Natural killer cell (primary cell): Measurements from ENCODE around the gene PAK2. TPM values are rescaled to one million over a fixed set of nuclear protein-coding genes. Genes with fewer than 3 reads are reported as not detected.

ENCODE experiments used
- ATAC-seq, 3 donors: fragments of 150-1000 bp in 2 of 3; fragments of 200-7000 bp in 1 of 3; cut with Tn5 transposase; 1 replicate in 1 of 3; 2 replicates in 2 of 3; pipeline ENCODE4 v1.10.0; 2021; ENCODE audit warnings: mild to moderate bottlenecking in 2 of 3, moderate library complexity in 2 of 3
- DNase-seq, 2 donors: peaks; one replicate each; pipeline versions ENCODE4 v3.0.0 to v3.0.0-alpha.2; 2013 to 2021; ENCODE audit warnings: mixed read lengths in 1 of 2
- H3K27ac ChIP-seq: one replicate; pipeline ENCODE4 v1.5.1; 2013; ENCODE audit warnings: mild to moderate bottlenecking, low read length
- H3K27me3 ChIP-seq: one replicate; pipeline ENCODE4 v1.6.1; 2013; ENCODE audit warnings: low read length; ENCODE audit not compliant: control insufficient read depth, insufficient read depth
- H3K36me3 ChIP-seq: one replicate; pipeline ENCODE4 v1.6.1; 2013; ENCODE audit warnings: low read length; ENCODE audit not compliant: control insufficient read depth, insufficient read depth
- H3K4me1 ChIP-seq: one replicate; pipeline ENCODE4 v1.6.1; 2013; ENCODE audit warnings: low read length; ENCODE audit not compliant: control insufficient read depth, insufficient read depth
- H3K4me3 ChIP-seq: one replicate; pipeline ENCODE4 v1.5.1; 2013; ENCODE audit warnings: low read length
- H3K9me3 ChIP-seq: one replicate; pipeline ENCODE4 v1.6.1; 2013; ENCODE audit warnings: low read length; ENCODE audit not compliant: control insufficient read depth, insufficient read depth
- H3K27ac Mint-ChIP-seq, 2 donors: one replicate each; pipeline ENCODE4 v1.8.0; 2022; ENCODE audit warnings: mild to moderate bottlenecking in 2 of 2, mixed read lengths in 2 of 2, moderate library complexity in 1 of 2
- H3K27me3 Mint-ChIP-seq, 2 donors: one replicate each; pipeline ENCODE4 v1.8.0; 2022; ENCODE audit warnings: low read depth in 2 of 2, mixed read lengths in 2 of 2
- H3K36me3 Mint-ChIP-seq: one replicate; pipeline ENCODE4 v1.8.0; 2022; ENCODE audit warnings: mixed read lengths
- H3K4me1 Mint-ChIP-seq, 2 donors: one replicate each; pipeline ENCODE4 v1.8.0; 2022; ENCODE audit warnings: mixed read lengths in 2 of 2
- H3K4me3 Mint-ChIP-seq: one replicate; pipeline ENCODE4 v1.8.0; 2022; ENCODE audit warnings: mild to moderate bottlenecking, moderate library complexity, mixed read lengths
- H3K9me3 Mint-ChIP-seq, 2 donors: one replicate each; pipeline ENCODE4 v1.8.0; 2022; ENCODE audit warnings: mixed read lengths in 2 of 2
- CTCF ChIP-seq: fragments of 200-600 bp; IDR thresholded peaks from one replicate; pipeline ENCODE4 v1.8.0; 2022; ENCODE audit warnings: antibody characterized with exemption
- WGBS: methylation state at CpG from one replicate; pipeline ENCODE4 v1.1.7; 2013; ENCODE audit warnings: missing lambda C conversion rate; ENCODE audit not compliant: insufficient coverage; 5-methylcytosine and 5-hydroxymethylcytosine counted together
- intact Hi-C: fragments of 100-400 bp; cut with micrococcal nuclease; formaldehyde crosslinking; loops from one replicate; pipeline ENCODE4 v1.14.2; 2022
- total RNA-seq, 4 donors: library from RNA; stranded (reverse); fragments of 120-200 nt in 1 of 4; gene quantifications; one replicate each; pipeline versions ENCODE4 v1.2.3 to v1.2.4, GENCODE V29; 2013 to 2022

PAK2 gene
- 10 to 100 TPM; 64.5 to 68.6 (median 66.4) TPM for total RNA-seq
- 52.5 TPM for total RNA-seq (2013)

GRCh38 chr3:196739671-196740480, at the start of gene PAK2:
Gene PAK2 (plus strand): TSS chr3:196739857. CDS start chr3:196782647, 42,790 bp downstream.
- WGBS = under 1% methylated on average over 86 of the region's 86 CpGs
- Histone ChIP-seq H3K9me3 (no peaks in the 10 kb centered on the region), H3K4me3 (peak within 1 kb of the TSS; percentile 81), H3K36me3 (peaks cover 1% of the 10 kb centered on the region), H3K27ac (peak within 1 kb of the TSS; percentile 83), H3K27me3 (no peaks in the 10 kb centered on the region), H3K4me1 (peaks cover 13% of the 10 kb centered on the region)
- peak; percentile 77 to 93 for DNase-seq
- H3K4me3 Mint-ChIP-seq = peak within 1 kb of the TSS; percentile 98
- no peak for TF ChIP-seq CTCF
- peaks cover 7% of the 10 kb centered on the region for H3K36me3 Mint-ChIP-seq
- H3K9me3 Mint-ChIP-seq = no peaks in the 10 kb centered on the region
- peaks cover 26 to 31% of the 10 kb centered on the region in 2 donors for H3K4me1 Mint-ChIP-seq
- no peaks in the 10 kb centered on the region for H3K27me3 Mint-ChIP-seq
- ATAC-seq = peak; percentile 88 to 97 (median 92)
- peak within 1 kb of the TSS; percentile 92 to 93 for H3K27ac Mint-ChIP-seq
- intact Hi-C loops = loop anchor here (1.0 kb wide), 1 partner anchor 28 kb away; the partner anchor contains the start of genes CEP19 and PIGX

GRCh38 chr3:196689941-196690660, 49.6 kb upstream of the PAK2 start:
- DNase-seq = no peak
- no peak overlapping the region for H3K27ac ChIP-seq
- no peaks in the 10 kb centered on the region for H3K27me3 Mint-ChIP-seq
- no peaks in the 10 kb centered on the region for H3K36me3 Mint-ChIP-seq
- H3K27me3 ChIP-seq = no peaks in the 10 kb centered on the region
- peaks cover 5 to 14% of the 10 kb centered on the region in 2 donors for H3K4me1 Mint-ChIP-seq
- no peaks in the 10 kb centered on the region for H3K9me3 ChIP-seq
- peaks cover 0 to 2% of the 10 kb centered on the region in 2 donors for H3K9me3 Mint-ChIP-seq
- H3K4me3 Mint-ChIP-seq = no peak overlapping the region
- no peak for ATAC-seq
- H3K4me1 ChIP-seq = peaks cover 17% of the 10 kb centered on the region
- TF ChIP-seq CTCF = no peak
- 90% methylated on average over 15 of the region's 17 CpGs for WGBS
- intact Hi-C loops = loop anchor here (10.0 kb wide), 1 partner anchor 435 kb away; no protein-coding TSS in a partner anchor
- H3K4me3 ChIP-seq = no peak overlapping the region
- H3K36me3 ChIP-seq = no peaks in the 10 kb centered on the region
- no peak overlapping the region for H3K27ac Mint-ChIP-seq

GRCh38 chr3:196691386-196691785, 48.3 kb upstream of the PAK2 start:
- Mint-ChIP-seq H3K4me3 (no peak overlapping the region), H3K9me3 (peaks cover 0 to 2% of the 10 kb centered on the region in 2 donors), H3K27ac (no peak overlapping the region), H3K4me1 (peaks cover 0 to 17% of the 10 kb centered on the region in 2 donors), H3K36me3 (no peaks in the 10 kb centered on the region), H3K27me3 (no peaks in the 10 kb centered on the region)
- DNase-seq (no peak), ATAC-seq (no peak)
- 80% methylated on average over 8 of the region's 8 CpGs for WGBS
- H3K36me3 ChIP-seq = no peaks in the 10 kb centered on the region
- H3K27me3 ChIP-seq = no peaks in the 10 kb centered on the region
- H3K9me3 ChIP-seq = no peaks in the 10 kb centered on the region
- no peak for TF ChIP-seq CTCF
- peaks cover 18% of the 10 kb centered on the region for H3K4me1 ChIP-seq
- no peak overlapping the region for H3K4me3 ChIP-seq
- H3K27ac ChIP-seq = no peak overlapping the region
- intact Hi-C loops = no loop called here
